SK-N-SH treated with all-trans-retinoic acid at 6 μM for 48 hours (cell line): ENCODE measurements around the gene RCOR1.

Experiments used
- CSDC2 ChIP-seq: fragments of 250-450 bp; sonication (Bioruptor Pico); IDR thresholded peaks from 2 replicates; pipeline ENCODE4 v1.5.0; 2020; ENCODE audit warnings: mild to moderate bottlenecking, moderate library complexity
- GLIS3 ChIP-seq: fragments of 250-450 bp; sonication (Bioruptor Pico); IDR thresholded peaks from 2 replicates; pipeline ENCODE4 v1.5.0; 2020; ENCODE audit warnings: mild to moderate bottlenecking, moderate library complexity
- PPARA ChIP-seq: fragments of 250-450 bp; sonication (Bioruptor Pico); IDR thresholded peaks from 2 replicates; pipeline ENCODE4 v1.5.0; 2020; ENCODE audit warnings: mild to moderate bottlenecking, borderline replicate concordance
- SNAI2 ChIP-seq: fragments of 250-450 bp; sonication (Bioruptor Pico); IDR thresholded peaks from 2 replicates; pipeline ENCODE4 v1.5.0; 2020; ENCODE audit warnings: mild to moderate bottlenecking, moderate library complexity
- TOX ChIP-seq: fragments of 250-450 bp; sonication (Bioruptor Pico); IDR thresholded peaks from 2 replicates; pipeline ENCODE4 v1.8.0; 2021; ENCODE audit warnings: mild to moderate bottlenecking, moderate library complexity, borderline replicate concordance
- ZC3H10 ChIP-seq: fragments of 250-450 bp; sonication (Bioruptor Pico); IDR thresholded peaks from 2 replicates; pipeline ENCODE4 v1.5.1; 2021; ENCODE audit warnings: mild to moderate bottlenecking, moderate library complexity
- ZFP3 ChIP-seq: fragments of 250-450 bp; sonication (Bioruptor Pico); IDR thresholded peaks from 2 replicates; pipeline ENCODE4 v1.5.0; 2020; ENCODE audit warnings: mild to moderate bottlenecking, moderate library complexity
- ZFP30 ChIP-seq: fragments of 450-650 bp; formaldehyde crosslinking; IDR thresholded peaks from 2 replicates; pipeline ENCODE4 v1.5.0; 2022; ENCODE audit warnings: mild to moderate bottlenecking, moderate library complexity
- TF ChIP-seq, protein P1 (sequence below): fragments of 250-450 bp; sonication (Bioruptor Pico); IDR thresholded peaks from 2 replicates; pipeline ENCODE4 v1.8.0; 2020; ENCODE audit warnings: mild to moderate bottlenecking, moderate library complexity, borderline replicate concordance

DNA sequence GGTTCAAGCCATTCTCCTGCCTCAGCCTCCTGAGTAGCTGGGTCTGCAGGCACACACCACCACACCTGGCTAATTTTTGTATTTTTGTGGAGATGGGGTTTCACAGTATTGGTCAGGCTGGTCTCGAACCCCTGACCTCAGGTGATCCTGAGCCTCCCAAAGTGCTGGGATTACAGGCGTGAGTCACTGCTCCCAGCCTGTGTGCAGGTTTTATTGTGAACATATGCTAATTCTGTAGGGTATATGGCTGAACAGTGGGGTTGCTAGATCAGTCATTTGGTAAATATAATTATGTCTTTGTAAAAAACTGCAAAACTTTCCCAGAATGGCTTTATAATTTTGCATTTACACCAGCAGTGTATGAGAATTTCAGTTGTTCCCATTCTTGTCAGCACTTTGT, 85.9 kb downstream of the RCOR1 start:
- TF ChIP-seq, protein P1, sequence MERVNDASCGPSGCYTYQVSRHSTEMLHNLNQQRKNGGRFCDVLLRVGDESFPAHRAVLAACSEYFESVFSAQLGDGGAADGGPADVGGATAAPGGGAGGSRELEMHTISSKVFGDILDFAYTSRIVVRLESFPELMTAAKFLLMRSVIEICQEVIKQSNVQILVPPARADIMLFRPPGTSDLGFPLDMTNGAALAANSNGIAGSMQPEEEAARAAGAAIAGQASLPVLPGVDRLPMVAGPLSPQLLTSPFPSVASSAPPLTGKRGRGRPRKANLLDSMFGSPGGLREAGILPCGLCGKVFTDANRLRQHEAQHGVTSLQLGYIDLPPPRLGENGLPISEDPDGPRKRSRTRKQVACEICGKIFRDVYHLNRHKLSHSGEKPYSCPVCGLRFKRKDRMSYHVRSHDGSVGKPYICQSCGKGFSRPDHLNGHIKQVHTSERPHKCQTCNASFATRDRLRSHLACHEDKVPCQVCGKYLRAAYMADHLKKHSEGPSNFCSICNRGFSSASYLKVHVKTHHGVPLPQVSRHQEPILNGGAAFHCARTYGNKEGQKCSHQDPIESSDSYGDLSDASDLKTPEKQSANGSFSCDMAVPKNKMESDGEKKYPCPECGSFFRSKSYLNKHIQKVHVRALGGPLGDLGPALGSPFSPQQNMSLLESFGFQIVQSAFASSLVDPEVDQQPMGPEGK (CRISPR knock-in tag): no peak
- TF ChIP-seq ZFP3 (CRISPR knock-in tag) (no peak), SNAI2 (CRISPR knock-in tag) (no peak), CSDC2 (CRISPR knock-in tag) (no peak), GLIS3 (CRISPR knock-in tag) (no peak), PPARA (CRISPR knock-in tag) (no peak), ZFP30 (no peak), ZC3H10 (CRISPR knock-in tag) (no peak), TOX (no peak)
